Measurements from ENCODE around the gene PRR5L.
A peak's percentile ranks its signal among the peaks of the same experiment; 100 is the strongest.

PRR5L gene

DNA sequence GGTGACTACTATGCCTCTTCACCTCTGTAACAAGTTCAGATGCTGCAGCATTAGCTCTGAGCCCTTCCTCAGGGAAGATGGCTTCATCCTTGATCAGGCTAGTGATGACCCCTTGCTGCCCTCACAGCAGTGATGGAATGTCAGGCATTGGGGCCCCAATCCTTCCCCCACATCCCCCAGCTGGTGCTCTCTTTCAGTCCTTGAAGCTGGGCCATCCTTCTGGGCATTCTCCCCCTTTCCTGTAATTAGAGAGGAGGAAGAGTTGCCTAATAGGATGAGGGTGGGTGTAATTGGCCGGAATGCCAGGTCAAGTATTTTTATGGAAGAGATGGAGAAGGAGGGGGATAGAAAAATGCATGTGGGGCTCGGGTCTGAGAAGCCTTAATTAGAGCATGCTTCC is 151.4 kb downstream of the PRR5L start:
- no peak for DNase-seq

DNA sequence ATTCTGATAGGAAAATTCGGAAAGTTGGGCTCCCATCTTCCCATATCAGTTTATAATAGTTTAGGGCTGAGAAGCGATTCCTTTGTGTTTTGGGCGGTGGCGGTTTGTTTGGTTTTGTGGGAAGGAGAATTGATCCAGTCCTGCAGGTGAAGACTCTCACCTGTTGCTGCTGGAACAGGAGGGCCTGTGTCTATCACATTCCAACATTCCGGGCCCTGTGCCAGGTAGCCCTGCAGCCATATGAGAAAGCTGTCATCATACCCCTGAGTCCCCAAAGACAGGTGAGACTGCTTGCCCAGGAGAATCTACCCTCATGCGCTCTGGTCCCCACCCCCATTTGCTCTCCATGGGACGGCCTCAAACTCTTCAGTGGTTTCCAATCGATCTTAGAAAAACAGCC is 151.9 kb downstream of the PRR5L start:
- DNase-seq = no peak

DNA sequence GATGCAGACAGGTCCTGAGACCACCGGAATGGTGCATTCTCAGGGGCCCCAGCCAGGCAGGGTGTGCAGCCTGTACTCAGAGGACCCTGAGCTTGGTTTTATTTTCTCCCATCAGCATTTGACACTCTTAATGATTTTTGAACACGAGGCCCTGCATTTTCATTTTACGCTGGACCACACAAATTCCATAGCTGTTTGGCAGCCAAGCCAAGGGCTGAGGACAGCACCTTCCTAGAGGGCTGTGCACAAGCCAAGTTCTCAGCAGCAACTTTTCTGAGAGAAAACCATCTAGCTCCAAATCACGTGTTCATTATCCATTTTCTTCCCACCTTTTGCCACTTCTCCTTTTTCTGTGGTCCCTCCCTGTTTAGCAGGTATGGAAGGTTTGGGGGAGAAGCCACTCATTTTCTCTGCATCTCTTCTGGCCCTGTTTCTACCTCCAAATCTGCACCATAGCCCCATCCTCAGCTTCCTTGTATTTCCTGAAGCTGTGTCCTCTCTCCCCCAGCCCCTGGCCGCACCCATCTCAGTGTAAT is 153.5 kb downstream of the PRR5L start:
- DNase-seq = no peak

DNA sequence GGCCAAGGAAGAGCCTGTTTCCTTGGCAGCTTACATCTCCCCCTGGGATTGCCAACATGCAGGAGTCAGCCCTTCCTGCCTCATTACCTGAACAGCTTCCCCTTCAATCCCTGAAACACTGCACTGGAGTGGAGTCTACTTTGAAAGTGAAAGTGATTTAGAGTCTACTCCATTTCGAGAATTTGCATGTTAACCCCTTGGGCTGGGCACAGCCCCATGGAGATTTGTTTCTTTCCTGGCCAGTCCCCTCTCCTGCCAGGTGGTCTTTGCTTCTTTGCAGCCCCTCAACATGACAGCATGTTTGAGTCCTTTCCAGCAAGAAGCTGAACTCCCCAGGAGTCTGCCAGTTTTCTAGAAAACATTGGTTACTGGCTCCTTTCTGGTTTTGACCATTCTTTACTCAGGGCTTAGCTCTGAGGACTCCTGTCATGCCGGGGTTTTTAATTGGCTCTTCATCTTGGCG is 154.1 kb downstream of the PRR5L start:
- peak in 1 of 2 experiments; percentile 62 for DNase-seq

DNA sequence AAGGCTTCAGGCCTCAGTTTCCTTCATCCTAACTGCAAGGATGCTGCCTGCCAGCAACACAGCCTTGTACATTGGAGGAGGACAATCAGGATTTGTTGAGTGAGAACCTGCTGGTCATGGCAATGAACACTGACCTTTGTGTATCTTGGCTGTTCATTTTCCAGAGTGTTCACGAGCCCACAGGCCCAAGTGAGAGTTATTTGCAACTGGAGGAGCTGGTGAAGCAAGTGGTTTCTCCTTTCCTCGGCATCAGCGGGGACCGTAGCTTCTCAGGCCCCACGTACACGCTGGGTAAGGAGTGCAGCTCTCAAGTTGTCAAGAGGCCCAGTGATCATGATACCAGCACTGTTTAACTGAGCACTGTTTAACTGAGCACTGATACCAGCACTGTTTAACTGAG is 155.0 kb downstream of the PRR5L start:
- DNase-seq = no peak

DNA sequence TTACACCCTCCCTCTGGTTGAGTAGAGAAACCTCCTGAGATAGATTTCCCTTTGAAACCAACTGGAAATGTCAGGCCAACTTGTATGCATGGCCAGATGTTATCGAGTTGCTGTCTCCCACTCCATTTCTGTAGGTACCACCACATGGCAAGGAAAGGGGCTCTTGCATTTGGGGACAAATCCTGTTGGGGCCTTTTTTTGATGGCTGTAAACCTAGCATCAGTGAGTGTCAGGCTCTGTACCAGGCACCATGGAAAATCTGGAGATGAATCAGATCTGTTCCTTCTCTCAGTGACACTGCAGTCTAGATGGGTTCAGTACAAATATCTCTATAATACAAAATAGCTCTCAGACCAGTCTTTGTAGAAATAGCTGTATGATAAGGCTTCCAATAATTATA is 155.6 kb downstream of the PRR5L start:
- no peak for DNase-seq

DNA sequence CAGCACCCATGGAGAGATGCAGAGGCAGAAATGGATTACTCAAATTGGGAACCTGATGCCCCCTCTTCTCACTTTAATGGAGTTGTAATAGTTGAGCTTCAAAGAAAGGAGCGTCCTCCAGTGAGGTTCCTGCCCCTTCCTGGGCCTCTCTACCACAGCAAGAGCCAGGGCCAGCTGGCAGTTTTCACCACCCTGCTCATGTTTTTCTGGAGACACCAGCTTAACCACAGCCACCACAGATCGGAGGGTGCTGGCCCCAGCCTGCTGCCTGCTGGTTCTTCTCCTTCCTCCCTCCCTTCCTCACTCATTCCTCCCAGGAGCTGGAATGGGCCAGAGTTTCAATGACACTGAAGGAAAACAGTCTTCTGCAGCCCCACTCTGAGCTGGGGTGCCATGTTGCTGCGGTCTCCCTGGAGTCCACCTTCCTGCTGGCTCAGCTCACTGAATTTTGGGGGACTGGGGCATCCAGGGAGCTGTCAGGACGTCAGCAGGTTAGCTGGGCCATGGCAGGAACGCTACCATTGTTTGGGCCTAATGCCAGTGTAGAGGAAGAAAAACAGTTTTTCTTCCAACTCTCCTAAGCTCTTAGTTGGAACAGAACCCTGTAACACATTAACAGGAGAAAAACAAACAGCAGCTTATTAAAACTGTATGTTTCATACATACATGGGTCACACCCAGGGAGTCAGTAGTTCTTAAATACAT is 156.3 kb downstream of the PRR5L start:
- DNase-seq = no peak

DNA sequence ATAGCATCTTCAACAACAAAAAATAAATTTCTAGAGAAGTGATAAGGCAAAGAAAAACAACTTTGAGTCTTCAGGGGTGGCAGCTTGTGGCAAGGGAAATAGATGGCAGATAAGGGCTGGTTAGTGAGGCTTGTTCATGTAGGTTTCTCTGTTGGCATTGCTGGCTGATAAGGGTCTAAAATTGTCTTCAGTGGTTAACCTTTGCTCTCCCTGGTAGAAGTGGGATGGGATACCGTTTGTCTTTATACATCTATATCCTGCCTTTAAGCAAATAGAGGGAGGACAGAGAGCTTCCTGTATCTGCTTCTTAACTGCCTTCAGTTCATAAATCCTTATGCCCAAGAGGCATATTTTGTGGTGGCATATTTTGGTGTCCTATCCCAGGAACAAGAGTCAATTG is 156.9 kb downstream of the PRR5L start:
- DNase-seq = no peak

DNA sequence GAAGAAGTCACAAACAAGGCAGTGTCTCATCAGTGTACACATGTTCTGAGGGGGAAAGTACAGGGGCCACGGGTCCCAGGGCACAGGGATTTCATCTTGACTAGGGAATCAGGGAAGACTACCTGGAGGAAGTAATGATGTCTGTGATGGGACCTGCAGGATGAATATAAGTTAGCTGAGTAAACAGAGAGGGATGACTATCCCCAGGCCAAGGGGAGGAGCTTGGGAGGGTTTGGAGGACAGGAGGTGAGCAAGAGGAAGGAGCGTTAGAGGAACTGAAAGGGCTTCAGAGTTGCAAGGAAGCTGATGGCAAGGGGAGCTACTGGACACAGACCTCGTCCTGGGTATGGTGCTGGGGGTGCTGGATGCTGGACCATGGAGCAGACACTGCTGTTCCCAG is 157.6 kb downstream of the PRR5L start:
- DNase-seq = no peak

DNA sequence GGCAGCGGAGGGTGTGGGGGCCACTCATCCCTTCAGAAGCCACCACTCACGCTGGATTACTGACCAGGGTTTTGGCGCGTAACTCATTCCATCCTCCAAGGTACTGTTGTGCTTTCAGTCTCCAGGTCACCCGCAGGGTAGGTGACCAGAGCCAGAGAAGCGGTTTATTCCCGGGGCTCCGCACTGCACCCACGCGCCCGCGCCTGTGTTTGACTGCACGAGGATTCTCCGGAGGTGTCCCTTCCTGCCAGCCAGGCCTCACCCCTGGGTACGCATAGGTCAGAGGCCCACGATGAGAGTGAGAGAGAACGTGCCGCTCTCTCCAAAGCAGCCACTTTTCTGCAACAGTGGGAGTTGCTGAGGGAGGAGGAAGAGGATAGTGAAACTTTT is 158.5 kb downstream of the PRR5L start:
- DNase-seq = no peak

DNA sequence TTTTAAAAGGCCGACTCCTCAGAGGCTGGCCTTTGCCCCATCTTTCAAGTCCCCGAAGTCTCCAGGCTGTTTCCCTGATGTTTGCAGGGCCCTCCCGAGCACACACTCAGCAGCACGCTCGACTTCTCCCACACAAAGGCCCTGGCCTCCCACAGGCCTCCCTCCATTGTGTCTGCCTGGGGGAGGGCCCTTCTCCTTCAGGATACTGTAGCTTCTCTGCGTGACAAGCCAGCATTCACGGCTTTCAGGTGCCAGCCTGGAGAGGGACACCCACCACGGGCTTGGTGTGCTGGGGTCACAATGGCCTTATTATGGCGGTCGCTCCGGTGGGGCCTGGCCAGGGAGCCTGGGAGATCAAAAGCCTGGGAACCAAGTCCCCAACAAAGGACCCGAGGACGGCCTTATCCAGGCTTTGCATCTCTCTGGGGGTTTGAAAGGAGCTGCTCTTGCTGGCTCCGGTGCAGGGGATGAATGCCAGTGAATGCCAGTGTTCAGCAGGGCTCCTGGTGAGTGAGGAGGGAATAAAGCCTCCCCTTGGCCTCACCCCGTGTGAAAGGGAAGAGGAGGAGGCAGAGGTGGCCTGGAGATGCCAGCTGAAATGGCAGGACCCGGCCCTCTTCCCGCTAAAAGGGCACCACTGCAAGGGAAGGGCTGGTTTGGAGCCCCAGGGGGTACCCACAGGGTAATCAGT is 159.0 kb downstream of the PRR5L start:
- DNase-seq = no peak

DNA sequence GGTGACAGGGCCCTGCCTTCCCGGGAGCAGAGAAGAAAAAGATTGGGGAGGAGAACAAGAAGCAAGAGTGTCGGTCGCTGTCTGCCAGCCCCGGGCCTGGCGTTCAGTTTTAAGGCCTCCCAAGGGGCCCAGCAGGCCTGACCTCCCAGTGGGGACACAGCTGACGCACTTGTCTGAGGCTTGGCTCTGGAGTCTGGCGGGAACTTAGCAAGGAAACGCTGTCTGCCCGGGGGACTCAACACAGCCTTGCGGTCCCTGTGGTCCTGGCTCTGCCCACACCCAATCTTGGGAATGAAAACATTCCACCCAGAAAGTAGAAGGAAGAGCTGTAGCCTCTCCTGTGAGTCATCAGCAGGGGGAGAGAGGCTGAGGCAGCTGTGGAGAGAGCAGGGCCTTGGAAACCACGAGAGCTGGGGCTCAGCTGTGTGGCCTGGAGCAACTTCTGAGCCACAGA is 159.6 kb downstream of the PRR5L start:
- DNase-seq = no peak

DNA sequence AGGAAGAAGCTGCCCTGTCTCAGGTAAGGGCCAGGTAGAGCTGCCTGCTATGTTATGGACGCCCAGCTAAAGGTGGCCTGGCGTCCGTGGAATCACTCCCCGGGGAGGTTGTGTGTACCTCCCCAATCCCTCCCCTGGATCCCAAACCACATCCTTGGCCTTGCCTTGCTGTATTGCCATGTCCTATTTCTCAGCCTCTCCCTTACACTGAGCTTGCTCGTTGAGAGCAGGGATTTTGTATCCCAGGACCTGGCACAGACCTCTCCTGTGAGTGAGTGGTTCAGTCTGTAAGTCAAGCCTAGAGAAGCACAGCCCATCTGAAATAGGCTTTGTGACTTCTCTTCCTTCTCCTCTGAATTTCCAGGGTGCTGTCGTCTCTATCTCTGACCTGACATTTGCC is 160.1 kb downstream of the PRR5L start:
- no peak for DNase-seq

DNA sequence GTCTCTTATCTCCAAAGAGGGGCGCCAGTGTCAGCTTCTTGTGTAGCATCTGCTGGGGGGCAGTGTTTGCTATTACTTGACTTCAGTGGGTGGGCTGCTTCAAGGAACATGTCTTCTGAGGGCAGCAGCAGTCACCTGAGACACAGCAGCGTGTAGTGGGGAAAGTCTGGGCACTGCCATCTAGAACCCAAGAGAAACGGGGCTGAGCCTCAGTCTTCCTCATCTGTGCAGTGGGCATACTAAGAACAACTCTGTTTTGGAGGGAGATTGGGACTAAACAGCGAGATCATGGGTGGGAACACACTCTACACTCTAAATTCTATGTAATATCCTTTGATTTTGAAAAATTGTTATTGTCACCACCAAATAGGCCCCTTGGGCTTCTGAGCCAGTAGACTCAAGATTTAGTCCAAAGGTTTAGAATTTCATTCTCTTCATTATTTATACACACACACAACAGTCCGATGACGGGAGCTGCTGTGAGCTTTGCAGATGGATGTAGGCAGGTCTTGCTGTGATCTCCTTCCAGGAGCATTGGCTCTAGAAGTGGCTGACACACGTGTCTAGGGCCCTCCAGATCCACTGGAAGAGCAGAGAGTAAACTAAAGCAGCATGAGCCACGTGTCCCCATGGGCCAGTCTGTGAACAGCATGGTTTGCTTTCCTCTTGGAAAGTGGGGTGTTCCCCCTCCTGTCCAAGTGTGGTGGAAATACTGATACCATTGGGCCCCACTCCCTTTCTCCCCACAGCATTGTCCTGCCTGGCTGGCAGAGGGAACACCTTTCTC is 162.2 kb downstream of the PRR5L start:
- no peak for DNase-seq

DNA sequence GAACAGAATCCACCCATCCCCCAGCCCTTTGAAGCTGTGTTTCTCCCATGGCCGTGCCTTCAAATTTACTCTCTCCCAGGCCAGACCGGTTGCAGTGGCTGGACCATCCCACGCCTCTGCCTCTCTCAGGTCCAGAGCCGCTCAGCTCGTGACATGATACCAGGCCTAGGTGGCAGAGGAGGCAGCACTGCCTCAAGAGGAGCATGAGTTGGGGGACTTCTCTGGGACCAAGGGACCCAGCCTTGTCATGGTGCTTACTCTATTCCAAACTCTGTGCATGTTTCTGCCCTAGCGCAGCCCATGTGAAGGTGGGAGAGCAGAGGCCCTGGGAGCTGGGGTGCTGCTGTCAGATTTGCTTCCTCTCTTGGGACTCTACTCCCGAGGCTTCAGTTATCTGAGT is 163.0 kb downstream of the PRR5L start:
- no peak for DNase-seq

DNA sequence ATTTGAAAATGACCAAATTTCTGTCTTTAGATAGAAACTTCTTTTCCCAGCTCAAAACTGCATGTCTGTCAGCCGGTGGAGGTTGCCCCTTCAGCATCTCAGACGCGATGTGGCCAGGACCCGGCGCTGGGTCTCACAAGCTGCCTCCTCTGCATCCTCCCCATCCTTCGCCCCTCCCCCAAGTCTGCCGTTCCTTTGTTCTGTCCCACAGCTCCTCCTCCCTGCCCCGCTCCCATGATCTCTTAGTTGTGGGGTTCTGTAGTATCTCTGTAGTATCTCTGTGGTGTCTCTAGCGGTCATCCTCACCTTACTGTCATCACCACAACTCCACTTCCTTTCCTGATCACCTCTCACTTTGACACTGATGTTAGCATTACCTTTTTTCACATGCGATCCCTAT is 164.1 kb downstream of the PRR5L start:
- no peak for DNase-seq

DNA sequence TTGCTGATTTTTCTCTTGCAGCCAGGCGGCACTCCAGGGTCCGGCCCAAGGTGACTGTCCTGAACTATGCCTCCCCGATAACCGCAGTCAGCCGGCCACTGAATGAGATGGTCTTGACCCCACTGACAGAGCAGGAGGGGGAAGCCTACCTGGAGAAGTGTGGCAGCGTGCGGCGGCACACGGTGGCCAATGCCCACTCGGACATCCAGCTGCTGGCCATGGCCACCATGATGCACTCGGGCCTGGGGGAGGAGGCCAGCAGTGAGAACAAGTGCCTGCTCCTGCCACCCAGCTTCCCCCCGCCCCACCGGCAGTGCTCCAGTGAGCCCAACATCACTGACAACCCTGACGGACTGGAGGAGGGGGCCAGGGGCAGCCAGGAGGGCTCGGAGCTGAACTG is 166.2 kb downstream of the PRR5L start:
- no peak for DNase-seq

DNA sequence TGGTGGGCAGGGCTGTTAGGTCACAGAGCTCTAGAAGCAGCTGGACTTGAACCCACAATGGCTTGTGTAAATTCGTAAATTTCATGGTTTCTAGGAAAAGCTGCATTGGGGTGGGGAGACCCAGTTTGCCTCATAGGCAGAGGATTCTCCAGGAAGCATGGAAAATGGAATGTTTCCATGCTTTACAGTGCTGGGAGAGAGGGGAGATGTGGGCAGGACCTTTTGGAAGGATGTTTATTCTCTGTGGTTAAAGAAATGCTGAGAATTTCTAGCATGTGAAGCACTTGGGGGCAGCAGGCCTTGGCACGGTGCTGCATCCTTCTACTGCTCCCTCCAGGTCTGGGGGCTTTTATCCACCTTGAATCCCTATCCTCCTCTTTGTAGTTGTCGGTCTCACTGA is 167.7 kb downstream of the PRR5L start:
- DNase-seq = no peak

DNA sequence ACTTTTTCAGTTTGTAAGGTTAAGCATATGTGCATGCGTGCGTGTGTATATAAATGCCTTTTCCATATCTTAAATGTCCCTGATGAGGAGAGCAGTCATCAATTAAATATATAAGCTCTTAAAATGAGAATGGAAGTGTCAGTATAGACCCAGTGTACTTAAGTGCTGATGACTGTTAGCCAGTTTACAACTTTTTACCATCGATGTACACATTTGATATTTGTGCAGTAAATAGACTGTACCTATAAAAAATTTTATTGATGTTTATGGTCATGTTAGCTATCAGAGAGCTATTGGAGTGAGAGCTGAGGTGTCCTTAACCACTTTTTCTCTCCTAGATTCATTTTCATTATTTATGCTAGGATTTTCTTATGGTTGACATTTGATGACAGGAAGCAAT is 168.6 kb downstream of the PRR5L start:
- DNase-seq = no peak

DNA sequence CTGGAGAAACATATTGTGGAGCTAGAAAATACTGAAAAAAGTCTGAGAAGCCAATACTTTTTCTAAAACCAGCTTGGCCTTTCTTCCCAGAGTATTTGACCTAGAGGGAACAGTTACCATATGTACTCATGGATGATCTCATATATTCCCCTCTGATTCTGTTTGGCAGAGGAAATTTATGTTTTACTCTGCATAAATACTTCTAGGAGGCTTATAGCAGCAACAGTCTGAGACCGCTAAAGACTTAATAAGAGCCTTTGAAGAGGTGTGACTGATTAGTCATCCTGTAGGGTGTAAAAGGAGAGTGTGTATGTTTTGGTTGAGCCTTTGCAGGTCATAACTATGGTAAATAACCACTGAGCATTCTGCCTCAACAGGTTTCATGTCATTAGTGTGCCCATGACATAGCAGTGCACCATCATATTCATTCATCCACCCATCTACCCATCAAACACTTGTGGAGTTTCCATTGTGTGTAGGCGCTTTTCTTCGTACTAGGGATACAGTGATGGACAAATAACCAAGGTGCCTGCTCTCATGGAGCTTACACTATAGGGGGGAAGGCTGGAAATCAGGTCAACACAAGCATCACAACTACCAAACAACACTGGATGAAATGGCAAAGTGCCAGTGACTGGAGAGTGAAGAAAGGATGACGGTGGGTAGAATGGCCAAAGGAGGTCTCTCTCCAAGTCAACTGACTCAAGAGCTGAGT is 169.5 kb downstream of the PRR5L start:
- no peak for DNase-seq

DNA sequence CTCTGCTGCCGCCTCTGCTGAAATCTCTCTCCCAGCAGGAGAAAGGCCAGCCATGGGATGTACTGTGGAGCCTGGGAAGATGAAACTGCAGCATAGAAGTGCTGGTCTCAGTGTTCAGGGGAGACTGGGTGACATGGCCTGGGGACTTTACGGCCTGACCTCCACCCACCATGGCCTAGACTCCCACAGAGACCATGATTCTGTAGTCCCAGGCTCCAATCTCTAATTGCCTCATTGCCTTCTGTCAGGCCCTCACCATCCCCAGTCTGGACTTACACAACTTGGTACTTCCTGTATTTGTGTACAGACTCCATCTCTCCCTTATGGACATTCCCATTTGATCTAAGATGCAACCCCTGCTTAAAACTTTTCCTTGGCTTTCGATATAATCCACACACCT is 170.9 kb downstream of the PRR5L start:
- DNase-seq = no peak

DNA sequence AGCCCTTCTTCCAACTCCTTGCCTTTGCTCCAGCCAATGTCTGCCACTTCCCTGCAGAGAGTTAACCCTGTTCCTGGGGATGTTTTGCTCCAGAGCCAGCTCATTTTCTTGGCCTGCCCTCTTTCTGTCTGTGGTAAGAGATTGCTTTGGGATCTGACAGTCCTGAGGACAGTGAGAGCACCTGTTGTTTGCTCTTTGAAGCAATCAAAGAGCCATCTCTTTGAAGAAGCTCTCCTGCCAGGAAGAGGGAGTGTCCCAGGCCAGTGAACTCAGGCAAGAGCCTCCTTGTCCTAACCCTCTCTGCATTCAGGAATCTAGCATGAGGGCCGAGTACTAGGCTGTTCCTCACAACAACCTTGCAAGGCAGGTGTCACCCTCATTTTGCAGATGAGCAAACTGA is 171.8 kb downstream of the PRR5L start:
- DNase-seq = no peak

DNA sequence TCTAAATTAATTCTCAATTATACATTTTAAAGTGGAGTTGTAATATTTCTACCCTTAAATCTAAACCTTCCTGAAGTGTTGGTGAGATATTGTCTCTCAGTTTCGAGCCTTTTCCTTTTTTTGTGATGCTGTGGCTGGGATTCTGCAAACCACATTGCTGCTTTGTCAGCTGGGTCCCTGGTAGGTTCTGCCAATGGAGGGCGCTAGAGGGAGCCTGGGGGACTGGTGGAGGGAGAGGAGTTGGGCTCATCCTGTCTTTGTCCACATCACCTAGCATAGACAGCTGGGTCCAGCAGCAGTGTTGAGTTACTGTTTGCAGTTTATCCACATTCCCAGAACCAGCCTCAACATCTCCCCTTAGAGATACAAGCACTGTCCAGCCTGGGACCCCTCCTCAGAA is 173.0 kb downstream of the PRR5L start:
- DNase-seq = peak in 1 of 2 experiments; percentile 13

All from NCI-H526 (cell line).